ENCODE data around the gene MAP2K3. TPM values are rescaled to one million over a fixed set of nuclear protein-coding genes. Genes with fewer than 3 reads are reported as not detected.
A peak's percentile ranks its signal among the peaks of the same experiment; 100 is the strongest.
"Not testable (repeated sequence)": the region's sequence is repeated elsewhere in the genome, so short reads cannot be mapped to it uniquely, and the experiment has no call there.

MAP2K3 gene
- total and polyA plus RNA-seq, 10 of the 15 experiments (the other 5 are each of a cell fraction or from before 2014, with no cell fraction given) = 0.71 to 39.4 (median 18.6) TPM

GRCh38 chr17:21345236-21345635 is 60.7 kb downstream of the MAP2K3 start:
- Histone ChIP-seq H3K79me2 (ENCODE audit: control insufficient read depth, insufficient read depth, low read length) (no peaks in the 10 kb centered on the region), H3K4me2 (ENCODE audit: control insufficient read depth, insufficient read depth) (no peak overlapping the region), H2AFZ (ENCODE audit: control insufficient read depth, low read depth, low read length) (no peak overlapping the region), H3K27me3 (replicated peaks in 1 of 2; ENCODE audit: control insufficient read depth in 2 of 2, insufficient read depth in 2 of 2, low read length in 1 of 2) (no peaks in the 10 kb centered on the region), H3K27ac (ENCODE audit: control insufficient read depth, insufficient read depth) (no peak overlapping the region), H3K36me3 (ENCODE audit: control insufficient read depth in 2 of 2, insufficient read depth in 2 of 2, low read length in 1 of 2) (no peaks in the 10 kb centered on the region), H4K20me1 (ENCODE audit: control insufficient read depth, insufficient read depth) (no peaks in the 10 kb centered on the region), H3K9me3 (replicated peaks; ENCODE audit: control insufficient read depth, insufficient read depth, low read length) (no peaks in the 10 kb centered on the region), H3K9ac (ENCODE audit: control insufficient read depth, insufficient read depth, low read length) (no peak overlapping the region), H3K4me1 (ENCODE audit: control insufficient read depth, insufficient read depth, low read length) (no peaks in the 10 kb centered on the region; the same call in none of the 2 replicates), H3K4me3 (no peak overlapping the region)
- no peak for DNase-seq (ENCODE audit: low read depth, low spot score)
- no TSS peak for BruUV-seq (replicated peaks)
- CTCF ChIA-PET = interaction anchor here (0.7 kb wide), 1 partner anchor 28 kb away, joined by 3 read pairs; no protein-coding TSS in a partner anchor
- ATAC-seq = peak; percentile 30
- TF ChIP-seq RUNX3 (IDR thresholded peaks at IDR 0.05; ENCODE audit: low read length) (no peak), BRCA1 (IDR thresholded peaks at IDR 0.05; ENCODE audit: low read depth, low read length) (no peak), STAT3 (IDR thresholded peaks at IDR 0.05; ENCODE audit: low read depth, low read length) (no peak), NFXL1 (IDR thresholded peaks at IDR 0.05; ENCODE audit: borderline replicate concordance) (no peak), BACH1 (IDR thresholded peaks at IDR 0.05; ENCODE audit: borderline replicate concordance) (no peak), FOS (IDR thresholded peaks at IDR 0.05; ENCODE audit: borderline replicate concordance, extremely low read depth, insufficient read length) (no peak), ZBED1 (IDR thresholded peaks at IDR 0.05; ENCODE audit: borderline replicate concordance) (no peak), ZSCAN29 (IDR thresholded peaks at IDR 0.05) (no peak), KLF5 (IDR thresholded peaks at IDR 0.05; ENCODE audit: partially characterized antibody) (no peak), MAX (IDR thresholded peaks at IDR 0.05; ENCODE audit: low read depth, low read length) (no peak), KAT2A (conservative IDR thresholded peaks at IDR 0.05; ENCODE audit: control insufficient read depth, low read depth, low read length) (no peak)
- TF ChIP-seq, protein P1, sequence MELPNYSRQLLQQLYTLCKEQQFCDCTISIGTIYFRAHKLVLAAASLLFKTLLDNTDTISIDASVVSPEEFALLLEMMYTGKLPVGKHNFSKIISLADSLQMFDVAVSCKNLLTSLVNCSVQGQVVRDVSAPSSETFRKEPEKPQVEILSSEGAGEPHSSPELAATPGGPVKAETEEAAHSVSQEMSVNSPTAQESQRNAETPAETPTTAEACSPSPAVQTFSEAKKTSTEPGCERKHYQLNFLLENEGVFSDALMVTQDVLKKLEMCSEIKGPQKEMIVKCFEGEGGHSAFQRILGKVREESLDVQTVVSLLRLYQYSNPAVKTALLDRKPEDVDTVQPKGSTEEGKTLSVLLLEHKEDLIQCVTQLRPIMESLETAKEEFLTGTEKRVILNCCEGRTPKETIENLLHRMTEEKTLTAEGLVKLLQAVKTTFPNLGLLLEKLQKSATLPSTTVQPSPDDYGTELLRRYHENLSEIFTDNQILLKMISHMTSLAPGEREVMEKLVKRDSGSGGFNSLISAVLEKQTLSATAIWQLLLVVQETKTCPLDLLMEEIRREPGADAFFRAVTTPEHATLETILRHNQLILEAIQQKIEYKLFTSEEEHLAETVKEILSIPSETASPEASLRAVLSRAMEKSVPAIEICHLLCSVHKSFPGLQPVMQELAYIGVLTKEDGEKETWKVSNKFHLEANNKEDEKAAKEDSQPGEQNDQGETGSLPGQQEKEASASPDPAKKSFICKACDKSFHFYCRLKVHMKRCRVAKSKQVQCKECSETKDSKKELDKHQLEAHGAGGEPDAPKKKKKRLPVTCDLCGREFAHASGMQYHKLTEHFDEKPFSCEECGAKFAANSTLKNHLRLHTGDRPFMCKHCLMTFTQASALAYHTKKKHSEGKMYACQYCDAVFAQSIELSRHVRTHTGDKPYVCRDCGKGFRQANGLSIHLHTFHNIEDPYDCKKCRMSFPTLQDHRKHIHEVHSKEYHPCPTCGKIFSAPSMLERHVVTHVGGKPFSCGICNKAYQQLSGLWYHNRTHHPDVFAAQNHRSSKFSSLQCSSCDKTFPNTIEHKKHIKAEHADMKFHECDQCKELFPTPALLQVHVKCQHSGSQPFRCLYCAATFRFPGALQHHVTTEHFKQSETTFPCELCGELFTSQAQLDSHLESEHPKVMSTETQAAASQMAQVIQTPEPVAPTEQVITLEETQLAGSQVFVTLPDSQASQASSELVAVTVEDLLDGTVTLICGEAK (IDR thresholded peaks at IDR 0.05; ENCODE audit: borderline replicate concordance) = no peak
- TF ChIP-seq, protein P2, sequence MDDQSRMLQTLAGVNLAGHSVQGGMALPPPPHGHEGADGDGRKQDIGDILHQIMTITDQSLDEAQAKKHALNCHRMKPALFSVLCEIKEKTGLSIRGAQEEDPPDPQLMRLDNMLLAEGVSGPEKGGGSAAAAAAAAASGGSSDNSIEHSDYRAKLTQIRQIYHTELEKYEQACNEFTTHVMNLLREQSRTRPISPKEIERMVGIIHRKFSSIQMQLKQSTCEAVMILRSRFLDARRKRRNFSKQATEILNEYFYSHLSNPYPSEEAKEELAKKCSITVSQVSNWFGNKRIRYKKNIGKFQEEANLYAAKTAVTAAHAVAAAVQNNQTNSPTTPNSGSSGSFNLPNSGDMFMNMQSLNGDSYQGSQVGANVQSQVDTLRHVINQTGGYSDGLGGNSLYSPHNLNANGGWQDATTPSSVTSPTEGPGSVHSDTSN (IDR thresholded peaks at IDR 0.05; ENCODE audit: insufficient replicate concordance, low read depth, low read length) = no peak
- SMC1A ChIA-PET (ENCODE audit: uncharacterized antibody, unreplicated experiment) = no interaction called here
- POLR2A ChIA-PET = no interaction called here
- RAD21 ChIA-PET (ENCODE audit: unreplicated experiment) = no interaction called here
- intact Hi-C loops (cut with micrococcal nuclease; ENCODE audit: unreplicated experiment) = no loop called here
- FAIRE-seq = no peak
- WGBS (ENCODE audit: insufficient coverage, insufficient replicate concordance, low lambda C conversion rate, missing lambda C conversion rate) = 14% methylated on average over 9 of the region's 10 CpGs
- in situ Hi-C loops (cut with MboI) = no loop called here

- RAD21 ChIA-PET (ENCODE audit: unreplicated experiment); POLR2A ChIA-PET; in situ Hi-C loops (cut with MboI); H3K4me2 ChIP-seq (ENCODE audit: control insufficient read depth, insufficient read depth); H3K4me3 ChIP-seq; H3K27ac ChIP-seq (ENCODE audit: control insufficient read depth, insufficient read depth); H3K27me3 ChIP-seq (replicated peaks in 1 of 2; ENCODE audit: control insufficient read depth in 2 of 2, insufficient read depth in 2 of 2, low read length in 1 of 2); H3K36me3 ChIP-seq (ENCODE audit: control insufficient read depth in 2 of 2, insufficient read depth in 2 of 2, low read length in 1 of 2); H3K9me3 ChIP-seq (replicated peaks; ENCODE audit: control insufficient read depth, insufficient read depth, low read length); H3K79me2 ChIP-seq (ENCODE audit: control insufficient read depth, insufficient read depth, low read length); ATAC-seq; CTCF ChIA-PET; H3K9ac ChIP-seq (ENCODE audit: control insufficient read depth, insufficient read depth, low read length); intact Hi-C loops (cut with micrococcal nuclease; ENCODE audit: unreplicated experiment); DNase-seq (ENCODE audit: low read depth, low spot score); FAIRE-seq; BruUV-seq (replicated peaks); H3K4me1 ChIP-seq (ENCODE audit: control insufficient read depth, insufficient read depth, low read length); SMC1A ChIA-PET (ENCODE audit: uncharacterized antibody, unreplicated experiment); H2AFZ ChIP-seq (ENCODE audit: control insufficient read depth, low read depth, low read length); H4K20me1 ChIP-seq (ENCODE audit: control insufficient read depth, insufficient read depth): not testable (repeated sequence)
- no CpG with 5 or more reads among the region's 2 CpGs for WGBS (ENCODE audit: insufficient coverage, insufficient replicate concordance, low lambda C conversion rate, missing lambda C conversion rate)
Measured at GRCh38 chr17:21346107-21346506, 61.6 kb downstream of the MAP2K3 start.
